ENCODE measurements around the gene VKORC1L1.
"Not testable (repeated sequence)": the region's sequence is repeated elsewhere in the genome, so short reads cannot be mapped to it uniquely, and the experiment has no call there.

VKORC1L1 gene

DNA sequence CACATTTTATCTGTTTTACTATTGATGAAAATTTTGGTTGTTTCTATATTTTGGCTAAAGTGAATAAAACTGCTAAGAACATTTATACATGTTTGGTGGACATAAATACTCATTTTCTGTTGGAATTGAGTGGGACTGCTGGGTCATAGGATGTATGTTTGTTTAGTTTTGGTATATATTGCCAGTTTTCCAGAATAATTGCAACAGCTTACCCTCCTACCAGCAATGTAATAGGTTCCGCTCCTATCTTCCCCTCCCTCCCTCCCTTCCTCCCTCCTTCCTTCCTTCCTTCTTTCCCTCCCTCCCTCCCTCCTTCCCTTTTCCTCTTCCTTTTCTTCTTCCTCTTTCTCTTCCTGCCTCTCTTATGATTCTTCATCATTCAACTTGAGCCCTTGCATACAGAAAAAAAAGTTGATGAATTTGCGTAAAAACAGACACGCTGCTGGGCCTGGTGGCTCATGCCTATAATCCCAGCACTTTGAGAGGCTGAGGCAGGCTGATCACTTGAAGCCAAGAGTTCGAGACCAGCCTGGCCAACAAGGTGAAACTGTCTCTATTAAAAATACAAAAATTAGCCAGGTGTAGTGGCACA lies 23.5 kb downstream of the VKORC1L1 start:
- no peak overlapping the region for H3K27ac ChIP-seq
- TF ChIP-seq, protein P1, sequence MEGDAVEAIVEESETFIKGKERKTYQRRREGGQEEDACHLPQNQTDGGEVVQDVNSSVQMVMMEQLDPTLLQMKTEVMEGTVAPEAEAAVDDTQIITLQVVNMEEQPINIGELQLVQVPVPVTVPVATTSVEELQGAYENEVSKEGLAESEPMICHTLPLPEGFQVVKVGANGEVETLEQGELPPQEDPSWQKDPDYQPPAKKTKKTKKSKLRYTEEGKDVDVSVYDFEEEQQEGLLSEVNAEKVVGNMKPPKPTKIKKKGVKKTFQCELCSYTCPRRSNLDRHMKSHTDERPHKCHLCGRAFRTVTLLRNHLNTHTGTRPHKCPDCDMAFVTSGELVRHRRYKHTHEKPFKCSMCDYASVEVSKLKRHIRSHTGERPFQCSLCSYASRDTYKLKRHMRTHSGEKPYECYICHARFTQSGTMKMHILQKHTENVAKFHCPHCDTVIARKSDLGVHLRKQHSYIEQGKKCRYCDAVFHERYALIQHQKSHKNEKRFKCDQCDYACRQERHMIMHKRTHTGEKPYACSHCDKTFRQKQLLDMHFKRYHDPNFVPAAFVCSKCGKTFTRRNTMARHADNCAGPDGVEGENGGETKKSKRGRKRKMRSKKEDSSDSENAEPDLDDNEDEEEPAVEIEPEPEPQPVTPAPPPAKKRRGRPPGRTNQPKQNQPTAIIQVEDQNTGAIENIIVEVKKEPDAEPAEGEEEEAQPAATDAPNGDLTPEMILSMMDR (conservative IDR thresholded peaks at IDR 0.05) = no peak

DNA sequence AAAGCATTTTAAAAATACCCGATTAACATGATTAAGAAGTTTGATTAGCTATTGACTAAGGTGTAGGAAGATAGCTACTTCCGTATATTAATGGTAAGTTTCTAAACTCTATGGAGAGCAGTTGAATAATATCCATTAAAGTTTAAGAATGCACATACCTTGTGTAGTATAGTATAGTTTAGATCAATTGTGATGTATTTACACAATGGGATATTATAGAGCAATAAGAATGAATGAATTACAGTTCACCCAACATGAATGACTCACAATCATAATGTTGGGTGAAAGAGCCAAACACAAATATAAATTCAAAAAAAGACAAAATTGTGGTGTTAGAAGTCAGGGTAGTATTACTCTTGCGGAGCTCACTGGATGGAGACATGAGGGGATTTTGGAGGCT lies 24.4 kb downstream of the VKORC1L1 start:
- not testable (repeated sequence) for H3K27ac ChIP-seq

GRCh38 chr7:65898677-65899447 lies 26.0 kb downstream of the VKORC1L1 start:
- H3K27ac ChIP-seq = not testable (repeated sequence)

GRCh38 chr7:65902306-65902705 lies 29.4 kb downstream of the VKORC1L1 start:
- no peak overlapping the region for H3K27ac ChIP-seq
- TF ChIP-seq, protein P1 (conservative IDR thresholded peaks at IDR 0.05) = no peak
- no peak for TF ChIP-seq ZFX (IDR thresholded peaks at IDR 0.05)

GRCh38 chr7:65907501-65908198 lies 34.8 kb downstream of the VKORC1L1 start:
- no peak for TF ChIP-seq ZFX (IDR thresholded peaks at IDR 0.05)
- TF ChIP-seq, protein P1 (conservative IDR thresholded peaks at IDR 0.05) = no peak
- no peak overlapping the region for H3K27ac ChIP-seq

GRCh38 chr7:65910237-65910636 lies 37.4 kb downstream of the VKORC1L1 start:
- TF ChIP-seq, protein P1 (conservative IDR thresholded peaks at IDR 0.05) = no peak
- no peak for TF ChIP-seq ZFX (IDR thresholded peaks at IDR 0.05)
- H3K27ac ChIP-seq = no peak overlapping the region

DNA sequence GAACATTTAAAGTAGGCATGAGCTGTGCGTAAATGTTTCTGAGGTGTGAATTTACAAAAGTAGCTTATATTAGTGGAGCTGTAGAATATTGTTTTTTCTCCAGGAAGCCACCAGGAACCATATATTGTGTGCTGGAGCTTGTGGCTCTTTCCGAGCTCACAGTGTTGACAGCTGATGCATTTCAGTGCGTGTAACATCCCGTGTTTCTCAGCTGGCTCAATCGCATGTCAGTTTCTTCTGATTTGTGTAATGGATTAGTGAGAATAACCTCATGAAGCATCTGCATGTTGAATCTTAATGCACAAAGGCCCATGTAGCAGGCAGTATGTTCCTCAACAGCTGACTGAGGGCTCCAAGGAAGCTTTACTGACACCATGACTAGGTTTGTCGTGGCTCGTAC lies 39.4 kb downstream of the VKORC1L1 start:
- TF ChIP-seq, protein P1 (conservative IDR thresholded peaks at IDR 0.05) = no peak
- no peak for TF ChIP-seq ZFX (IDR thresholded peaks at IDR 0.05)
- no peak overlapping the region for H3K27ac ChIP-seq

DNA sequence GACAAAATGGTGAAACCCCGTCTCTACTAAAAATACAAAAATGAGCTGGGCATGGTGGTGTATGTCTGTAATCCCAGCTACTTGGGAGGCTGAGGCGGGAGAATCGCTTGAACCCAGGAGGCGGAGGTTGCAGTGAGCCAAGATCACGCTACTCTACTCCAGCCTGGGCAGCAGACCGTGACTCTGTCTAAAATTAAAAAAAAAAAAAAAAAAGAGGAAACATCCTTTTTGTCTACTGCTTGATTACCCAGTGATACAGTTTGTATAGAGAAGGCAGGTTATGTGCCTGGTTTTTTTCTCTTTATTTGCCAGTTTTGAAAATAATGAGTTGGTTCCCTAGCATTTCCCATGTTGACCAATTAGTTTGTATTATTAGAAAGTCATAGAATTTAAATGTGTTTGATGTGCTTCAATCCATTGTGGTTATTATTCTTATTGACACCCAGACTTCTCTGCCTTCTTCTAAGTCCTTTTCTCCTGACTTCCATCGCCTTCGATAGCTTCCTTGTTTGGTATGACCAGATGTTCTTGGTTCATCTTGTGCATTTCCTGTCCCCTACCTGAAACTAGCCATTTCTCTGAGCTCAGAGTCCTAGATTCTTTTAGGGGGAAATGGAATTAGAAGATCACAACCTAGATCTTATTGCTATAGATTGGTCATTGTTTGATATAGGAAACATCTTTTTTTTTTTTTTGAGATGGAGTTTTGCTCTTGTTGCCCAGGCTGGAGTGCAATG lies 43.2 kb downstream of the VKORC1L1 start:
- no peak overlapping the region for H3K27ac ChIP-seq
- TF ChIP-seq, protein P1 (conservative IDR thresholded peaks at IDR 0.05) = no peak
- no peak for TF ChIP-seq ZFX (IDR thresholded peaks at IDR 0.05)
